Nephron (organoid): ENCODE data around the gene PRODH.

Experiments used
- H3K27ac Mint-ChIP-seq, 3 experiments: 2 replicates each; pipeline ENCODE4 v1.8.0; 2020; ENCODE audit warnings: mixed read lengths in 3 of 3, mild to moderate bottlenecking in 2 of 3, moderate library complexity in 1 of 3
- H3K27me3 Mint-ChIP-seq: 2 replicates; pipeline ENCODE4 v1.8.0; 2021; ENCODE audit warnings: low read depth, mild to moderate bottlenecking, moderate library complexity, mixed read lengths
- H3K36me3 Mint-ChIP-seq: 2 replicates; pipeline ENCODE4 v1.8.0; 2020; ENCODE audit warnings: low read depth, mixed read lengths
- H3K4me1 Mint-ChIP-seq: 2 replicates; pipeline ENCODE4 v1.8.0; 2020; ENCODE audit warnings: mixed read lengths
- H3K4me3 Mint-ChIP-seq, 3 experiments: 2 replicates each; pipeline ENCODE4 v1.8.0; 2020; ENCODE audit warnings: mild to moderate bottlenecking in 3 of 3, mixed read lengths in 3 of 3, moderate library complexity in 2 of 3
- H3K9me3 Mint-ChIP-seq: 2 replicates; pipeline ENCODE4 v1.8.0; 2020; ENCODE audit warnings: mixed read lengths
- TF ChIP-seq, protein P1 (sequence below), 3 experiments: fragments of 200-600 bp; sonication (generic); IDR thresholded peaks; one replicate each; pipeline ENCODE4 v1.5.0; 2021; ENCODE audit warnings: antibody characterized with exemption in 3 of 3; ENCODE audit not compliant: unreplicated experiment in 3 of 3

The PRODH gene

DNA sequence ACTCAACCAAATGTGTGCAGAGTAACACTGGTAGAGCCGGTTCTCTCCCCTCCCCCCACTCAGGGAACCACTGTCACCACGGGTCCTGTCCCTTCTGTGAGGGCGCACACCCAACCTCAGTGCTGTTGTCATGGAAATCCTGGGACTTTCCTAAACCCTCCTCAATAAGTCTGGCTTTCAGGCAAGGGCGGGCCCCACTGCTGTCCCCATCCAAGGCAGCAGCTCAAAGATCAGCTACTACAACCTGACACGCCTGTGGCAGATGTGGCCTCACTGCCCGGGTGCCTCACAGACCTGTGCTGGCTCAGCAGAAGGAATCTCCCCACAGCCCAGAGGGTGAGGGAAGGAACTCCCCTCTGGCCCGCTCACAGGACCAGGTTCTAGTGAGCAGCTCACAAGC, 2.2 kb downstream of the PRODH start:
- no peak overlapping the region for H3K27ac Mint-ChIP-seq
- H3K9me3 Mint-ChIP-seq, result no peaks in the 10 kb centered on the region
- no peak overlapping the region for H3K4me3 Mint-ChIP-seq
- H3K4me1 Mint-ChIP-seq, result no peaks in the 10 kb centered on the region
- no peaks in the 10 kb centered on the region for H3K27me3 Mint-ChIP-seq
- no peaks in the 10 kb centered on the region for H3K36me3 Mint-ChIP-seq
- TF ChIP-seq, protein P1, sequence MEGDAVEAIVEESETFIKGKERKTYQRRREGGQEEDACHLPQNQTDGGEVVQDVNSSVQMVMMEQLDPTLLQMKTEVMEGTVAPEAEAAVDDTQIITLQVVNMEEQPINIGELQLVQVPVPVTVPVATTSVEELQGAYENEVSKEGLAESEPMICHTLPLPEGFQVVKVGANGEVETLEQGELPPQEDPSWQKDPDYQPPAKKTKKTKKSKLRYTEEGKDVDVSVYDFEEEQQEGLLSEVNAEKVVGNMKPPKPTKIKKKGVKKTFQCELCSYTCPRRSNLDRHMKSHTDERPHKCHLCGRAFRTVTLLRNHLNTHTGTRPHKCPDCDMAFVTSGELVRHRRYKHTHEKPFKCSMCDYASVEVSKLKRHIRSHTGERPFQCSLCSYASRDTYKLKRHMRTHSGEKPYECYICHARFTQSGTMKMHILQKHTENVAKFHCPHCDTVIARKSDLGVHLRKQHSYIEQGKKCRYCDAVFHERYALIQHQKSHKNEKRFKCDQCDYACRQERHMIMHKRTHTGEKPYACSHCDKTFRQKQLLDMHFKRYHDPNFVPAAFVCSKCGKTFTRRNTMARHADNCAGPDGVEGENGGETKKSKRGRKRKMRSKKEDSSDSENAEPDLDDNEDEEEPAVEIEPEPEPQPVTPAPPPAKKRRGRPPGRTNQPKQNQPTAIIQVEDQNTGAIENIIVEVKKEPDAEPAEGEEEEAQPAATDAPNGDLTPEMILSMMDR (IDR thresholded peaks at IDR 0.05; ENCODE audit: unreplicated experiment in 3 of 3), result no peak

DNA sequence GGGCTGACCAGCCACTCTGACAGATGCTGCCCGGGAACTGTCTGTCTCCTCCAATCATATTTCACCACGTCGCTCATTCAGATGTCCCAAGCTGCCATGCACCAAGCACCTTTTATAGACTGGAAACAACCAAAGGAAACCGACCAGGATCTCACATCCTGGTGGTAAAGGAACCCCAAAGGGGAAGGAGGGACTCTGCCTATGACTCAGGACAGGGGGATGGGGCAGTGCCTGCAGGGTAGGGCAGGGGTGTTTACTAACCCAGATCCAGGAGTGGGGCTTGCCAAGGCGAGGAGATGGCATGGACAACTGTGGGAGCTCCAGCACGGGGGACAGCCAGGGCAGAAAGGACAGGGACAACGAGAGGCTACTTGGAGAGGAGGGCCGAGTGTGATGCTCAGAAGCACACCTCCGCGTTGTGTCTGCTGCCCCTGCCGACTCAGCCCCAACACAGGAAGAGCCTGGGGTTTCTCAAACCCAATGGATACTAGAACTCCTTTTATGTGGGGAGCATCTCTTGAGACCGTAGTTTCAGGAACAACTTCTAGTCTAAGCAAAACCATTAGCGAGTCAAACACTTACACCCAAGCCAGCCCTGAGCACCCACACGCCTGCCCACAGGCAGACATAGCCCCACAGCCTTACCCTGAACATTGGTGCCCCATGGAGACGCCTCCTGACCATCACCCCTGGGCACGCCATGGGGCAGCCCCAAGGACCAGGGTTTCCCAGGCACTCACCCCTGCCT, 4.0 kb downstream of the PRODH start:
- Mint-ChIP-seq H3K27me3 (no peaks in the 10 kb centered on the region), H3K4me1 (no peaks in the 10 kb centered on the region), H3K27ac (no peak overlapping the region), H3K9me3 (no peaks in the 10 kb centered on the region), H3K4me3 (no peak overlapping the region), H3K36me3 (no peaks in the 10 kb centered on the region)
- TF ChIP-seq, protein P1 (IDR thresholded peaks at IDR 0.05; ENCODE audit: unreplicated experiment in 3 of 3), result no peak

DNA sequence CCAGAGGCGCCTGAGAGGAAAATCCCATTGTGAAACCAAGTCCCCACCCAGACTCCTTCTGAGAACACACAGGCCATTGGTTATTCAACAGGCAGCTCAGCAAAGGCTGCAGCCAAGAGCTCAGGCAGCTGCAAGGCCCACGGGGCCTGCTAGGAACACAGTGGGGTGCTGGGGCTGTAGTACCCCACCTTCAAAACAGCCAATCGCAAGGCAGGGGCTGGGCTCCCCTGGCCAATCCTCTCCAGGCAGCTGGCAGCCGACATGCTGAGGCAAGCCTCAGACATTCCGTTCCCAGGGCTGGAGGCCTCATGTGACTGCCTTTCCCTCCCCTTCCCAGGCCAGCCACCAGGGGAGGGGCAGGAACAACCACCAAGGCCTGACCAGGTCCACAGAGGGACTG, 6.6 kb downstream of the PRODH start:
- TF ChIP-seq, protein P1 (IDR thresholded peaks at IDR 0.05; ENCODE audit: unreplicated experiment in 3 of 3), result no peak
- Mint-ChIP-seq H3K36me3 (no peaks in the 10 kb centered on the region), H3K4me1 (no peaks in the 10 kb centered on the region), H3K4me3 (no peak overlapping the region), H3K27me3 (no peaks in the 10 kb centered on the region), H3K9me3 (no peaks in the 10 kb centered on the region), H3K27ac (no peak overlapping the region)

DNA sequence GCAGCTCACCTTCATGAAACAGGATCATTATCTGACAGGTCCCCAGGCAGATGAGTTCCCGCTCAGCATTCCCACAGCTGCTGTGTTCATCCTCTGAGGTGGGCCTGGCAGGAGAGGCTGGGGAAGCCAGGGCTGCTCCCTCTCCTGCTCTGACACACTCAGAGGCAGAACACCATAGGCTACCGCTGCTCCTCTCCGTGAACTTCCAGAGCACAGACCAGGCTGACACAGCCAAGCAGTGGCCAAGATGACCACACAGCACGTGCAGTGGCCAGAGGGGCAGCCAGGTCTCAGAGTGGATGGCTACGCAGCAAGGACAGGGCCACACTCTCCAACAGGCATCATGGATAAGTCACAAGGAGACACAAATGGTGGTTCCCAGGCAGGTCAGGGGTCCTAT, 8.5 kb downstream of the PRODH start:
- H3K9me3 Mint-ChIP-seq, result no peaks in the 10 kb centered on the region
- no peaks in the 10 kb centered on the region for H3K4me1 Mint-ChIP-seq
- H3K4me3 Mint-ChIP-seq, result no peak overlapping the region
- no peaks in the 10 kb centered on the region for H3K27me3 Mint-ChIP-seq
- no peak overlapping the region for H3K27ac Mint-ChIP-seq
- no peaks in the 10 kb centered on the region for H3K36me3 Mint-ChIP-seq
- TF ChIP-seq, protein P1 (IDR thresholded peaks at IDR 0.05; ENCODE audit: unreplicated experiment in 3 of 3), result no peak

DNA sequence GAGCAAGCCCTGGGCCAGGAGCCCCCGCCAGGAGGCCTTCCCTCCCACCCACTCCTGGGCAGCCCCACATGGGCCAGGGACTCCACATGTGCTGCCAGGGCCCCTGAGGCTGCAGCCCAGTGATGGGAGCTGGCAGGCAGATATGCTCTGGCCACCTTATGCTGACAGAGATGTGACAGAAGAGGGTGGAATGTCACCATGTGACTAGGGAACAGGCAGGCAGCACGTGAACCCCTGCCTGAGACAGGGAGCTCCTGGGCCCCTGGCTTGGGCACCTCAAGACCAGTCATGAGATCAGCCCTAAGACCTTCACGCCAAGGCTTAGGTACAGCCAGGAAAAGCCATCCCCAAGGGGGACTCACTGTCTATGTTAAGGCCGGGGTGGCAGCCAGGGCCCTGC, 9.1 kb downstream of the PRODH start:
- Mint-ChIP-seq H3K27ac (no peak overlapping the region), H3K27me3 (no peaks in the 10 kb centered on the region), H3K9me3 (no peaks in the 10 kb centered on the region), H3K4me1 (no peaks in the 10 kb centered on the region), H3K36me3 (no peaks in the 10 kb centered on the region), H3K4me3 (no peak overlapping the region)
- TF ChIP-seq, protein P1 (IDR thresholded peaks at IDR 0.05; ENCODE audit: unreplicated experiment in 3 of 3), result no peak
